HG02981 (cell line): Measurements from ENCODE around the gene IL1RAPL1.

Source experiments
- ATAC-seq: cut with Tn5 transposase; IDR thresholded peaks from one replicate; pipeline ENCODE4 v1.9.1; 2021; ENCODE audit warnings: mild to moderate bottlenecking, moderate library complexity; ENCODE audit not compliant: unreplicated experiment

Gene IL1RAPL1

DNA sequence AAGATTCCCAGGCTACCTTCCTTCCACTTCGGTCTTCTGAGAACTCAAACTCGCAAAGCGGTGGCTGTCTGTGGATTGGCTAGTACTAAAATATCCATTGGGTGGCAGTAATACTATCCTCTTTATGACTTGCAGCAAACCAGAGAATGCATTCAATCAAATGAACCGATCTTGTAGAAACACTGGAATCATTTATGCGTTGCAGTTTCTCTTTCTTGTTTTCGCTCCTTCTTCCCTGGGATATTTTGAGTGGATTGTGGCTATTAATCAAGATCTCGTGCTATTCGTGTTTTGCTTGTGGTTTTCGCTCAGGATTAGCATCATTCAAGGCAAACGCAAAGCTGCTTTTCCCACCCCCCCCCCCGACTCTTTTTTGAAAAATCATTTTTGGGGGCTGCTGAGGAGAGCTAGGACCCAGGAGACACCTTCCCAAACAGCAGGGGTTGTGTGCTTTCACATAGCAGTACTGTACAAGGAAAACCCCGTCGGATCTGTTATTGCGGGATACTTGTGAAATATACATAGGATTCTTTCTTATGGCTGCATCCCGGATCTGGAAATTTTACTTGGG is at the start of gene IL1RAPL1:
Gene IL1RAPL1, plus strand, starts transcription at position 466 of the 571 bp plus-strand sequence.
- ATAC-seq = no peak

DNA sequence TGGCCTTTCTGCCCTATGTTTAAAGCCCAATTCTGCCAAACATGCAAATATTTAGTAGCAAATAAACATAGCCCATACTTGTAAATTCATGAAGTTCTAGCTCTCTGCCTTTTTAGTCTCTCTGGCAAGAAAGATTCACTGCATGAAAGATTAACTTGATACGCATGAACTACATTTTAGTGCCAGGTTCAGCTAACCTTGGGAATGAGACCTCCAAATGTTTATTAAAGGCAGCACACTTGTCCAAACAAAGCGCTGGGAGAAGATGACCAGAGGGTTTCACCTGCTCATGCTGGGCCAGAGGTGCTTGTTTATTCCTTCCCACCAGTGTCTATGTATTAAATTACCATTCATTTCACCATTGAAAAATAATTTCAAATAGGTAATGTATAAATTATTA is 44.5 kb upstream of the IL1RAPL1 start:
- ATAC-seq = no peak

DNA sequence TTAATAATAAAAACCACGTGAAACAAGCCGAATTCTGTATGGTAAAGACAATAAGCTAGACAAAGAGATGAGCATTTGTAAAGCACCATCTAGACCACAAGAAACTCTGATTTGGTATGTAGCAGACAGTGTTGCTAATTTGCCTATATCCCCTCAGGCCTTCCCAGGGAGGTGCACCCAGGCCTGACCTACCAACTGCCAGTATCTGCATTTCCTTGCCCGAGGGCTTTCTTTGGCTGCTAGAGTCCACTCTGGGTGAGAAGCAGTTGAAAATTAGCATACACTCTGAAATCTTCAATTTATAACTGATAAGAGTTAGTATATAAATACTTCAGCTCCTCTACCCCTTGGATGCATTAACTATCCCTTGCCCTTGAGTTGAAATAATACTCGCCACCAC is 37.4 kb upstream of the IL1RAPL1 start:
- no peak for ATAC-seq

DNA sequence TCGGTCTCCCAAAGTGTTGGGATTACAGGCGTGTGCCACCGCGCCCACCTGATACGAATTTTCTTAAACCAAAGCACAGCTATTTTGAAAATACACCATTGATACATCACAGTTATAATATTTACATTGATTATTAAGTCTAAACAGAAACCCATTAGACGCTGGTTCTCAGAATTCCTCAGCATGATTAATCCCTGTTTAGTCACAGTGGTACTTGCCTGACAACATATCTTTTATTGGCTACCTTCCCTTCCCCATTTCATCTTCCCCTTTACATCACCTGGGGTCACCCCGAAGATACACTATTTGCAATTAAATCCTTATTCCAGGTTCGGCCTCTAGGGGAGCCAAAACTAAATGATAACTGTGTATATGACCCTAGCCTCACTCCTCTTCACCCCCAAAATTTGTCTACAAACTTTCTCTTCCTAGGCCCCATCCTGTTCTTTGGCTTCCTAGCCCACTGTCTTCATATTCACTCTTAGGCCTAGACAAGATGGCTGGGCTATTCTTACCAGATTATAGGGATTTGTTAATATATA is 36.8 kb upstream of the IL1RAPL1 start:
- no peak for ATAC-seq

DNA sequence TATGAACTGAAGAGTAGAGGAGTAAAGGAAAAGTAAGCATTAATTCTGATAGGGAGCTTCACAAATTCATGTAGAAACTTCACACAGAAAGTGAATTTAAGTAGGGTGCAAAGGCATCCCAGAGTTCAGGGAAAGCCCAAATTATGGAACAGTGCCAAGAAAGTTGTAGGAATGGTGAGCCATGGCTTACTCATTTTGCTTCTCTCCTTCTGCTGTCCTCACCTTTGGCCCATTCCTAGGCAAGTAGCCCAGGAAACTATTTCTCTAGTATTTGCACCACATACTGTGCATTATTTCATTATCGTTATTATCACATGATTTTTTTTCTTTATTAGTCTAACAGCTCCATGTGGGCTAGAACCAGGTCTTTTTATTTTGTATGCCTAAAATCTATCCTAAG is 34.9 kb upstream of the IL1RAPL1 start:
- ATAC-seq = no peak

DNA sequence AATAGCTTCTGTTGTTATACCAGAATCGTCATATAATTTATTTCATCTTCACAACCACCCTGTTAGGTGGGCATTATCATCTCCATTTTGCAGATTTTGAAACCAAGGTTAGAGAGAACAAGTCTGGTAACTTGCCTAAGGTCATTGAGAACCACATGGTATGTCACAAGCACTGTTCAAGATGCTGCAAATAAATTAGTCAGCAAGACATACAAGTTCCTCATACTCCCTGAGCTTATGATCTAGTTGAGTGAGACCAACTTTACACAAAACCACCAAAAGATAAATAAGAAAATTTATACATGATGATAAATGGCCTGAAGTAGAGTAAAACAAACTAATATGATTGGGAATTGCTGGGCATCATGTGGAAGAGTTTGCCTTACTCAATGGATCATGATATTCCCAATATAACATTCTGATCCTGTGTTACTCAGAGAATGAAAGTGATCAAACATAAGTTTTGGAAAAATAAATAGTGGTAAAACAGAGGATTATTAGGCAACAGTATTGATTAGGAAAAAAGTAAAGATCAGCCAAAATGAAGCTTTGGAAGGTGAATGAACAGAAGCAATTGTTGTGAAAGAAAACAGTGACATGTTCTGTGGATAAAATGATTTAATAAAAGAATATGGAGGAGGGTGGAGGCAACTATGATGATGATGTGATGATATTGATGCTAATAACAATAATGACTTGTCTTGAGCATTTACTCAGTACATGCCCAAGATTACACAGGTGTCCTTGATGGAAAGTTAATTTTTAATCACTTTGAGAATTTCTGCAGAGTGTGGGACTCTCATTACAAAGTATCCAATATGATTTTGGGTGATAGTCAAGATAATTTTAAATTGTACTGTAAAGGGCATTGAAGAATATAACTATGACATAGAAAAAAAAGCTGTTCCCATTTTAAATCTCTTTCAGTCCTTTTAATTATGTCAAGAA is 34.1 kb upstream of the IL1RAPL1 start:
- no peak for ATAC-seq

DNA sequence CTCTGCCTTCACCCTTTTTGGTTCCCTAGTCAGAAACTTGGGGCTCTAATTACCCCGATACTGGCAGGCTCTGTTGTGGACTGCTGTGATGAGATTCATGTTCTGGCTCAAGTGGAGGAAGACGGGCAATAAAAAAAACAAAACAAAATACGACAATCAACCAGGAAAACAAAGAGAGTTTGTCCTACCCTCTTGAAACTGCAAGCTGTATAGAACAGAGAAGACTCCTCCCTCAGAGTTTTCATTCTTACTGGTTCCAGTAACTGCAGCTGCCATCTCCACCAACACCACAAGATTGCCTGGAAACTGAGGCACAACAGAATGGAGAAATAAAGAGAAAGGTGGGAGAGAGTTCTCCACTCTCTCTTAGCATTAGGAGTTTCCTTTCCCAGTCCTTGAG is 11.1 kb upstream of the IL1RAPL1 start:
- no peak for ATAC-seq

DNA sequence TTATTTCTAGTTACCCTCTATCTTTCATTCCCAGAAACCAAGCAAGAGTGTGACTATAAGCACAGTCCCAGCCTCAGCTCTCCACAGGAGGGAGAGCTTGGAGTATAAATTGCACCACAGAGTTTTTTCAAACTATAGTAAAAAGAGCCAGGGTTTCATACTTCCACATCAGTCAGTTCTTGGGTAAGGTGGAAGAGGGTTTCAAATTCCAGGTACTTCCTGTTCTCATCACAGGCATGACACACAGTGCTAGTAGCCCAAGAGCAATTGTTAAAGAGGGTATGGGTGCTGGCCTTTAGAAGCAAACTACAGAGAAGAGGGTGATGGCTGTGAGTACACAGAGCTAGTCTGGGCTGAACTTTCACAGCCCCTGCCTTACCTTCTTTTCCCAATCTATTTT is 5.7 kb upstream of the IL1RAPL1 start:
- no peak for ATAC-seq

DNA sequence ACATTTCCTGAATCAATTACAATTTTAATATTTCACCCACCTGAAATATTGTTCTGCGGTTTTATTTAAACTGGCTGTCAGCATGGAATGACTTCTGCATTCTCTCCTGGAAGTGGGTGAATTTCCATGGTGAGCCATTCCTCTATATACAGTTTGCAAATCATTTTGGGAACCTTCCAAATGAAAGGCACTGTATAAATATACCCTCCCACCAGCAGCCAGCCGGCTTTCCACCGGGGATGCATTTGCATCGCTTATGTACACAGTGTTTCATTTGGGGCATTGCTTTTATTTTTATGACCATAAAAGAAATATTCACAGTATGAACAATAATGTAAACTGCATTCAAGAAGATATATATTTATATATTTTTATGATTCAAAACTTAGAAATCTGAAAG is 4.7 kb upstream of the IL1RAPL1 start:
- no peak for ATAC-seq

DNA sequence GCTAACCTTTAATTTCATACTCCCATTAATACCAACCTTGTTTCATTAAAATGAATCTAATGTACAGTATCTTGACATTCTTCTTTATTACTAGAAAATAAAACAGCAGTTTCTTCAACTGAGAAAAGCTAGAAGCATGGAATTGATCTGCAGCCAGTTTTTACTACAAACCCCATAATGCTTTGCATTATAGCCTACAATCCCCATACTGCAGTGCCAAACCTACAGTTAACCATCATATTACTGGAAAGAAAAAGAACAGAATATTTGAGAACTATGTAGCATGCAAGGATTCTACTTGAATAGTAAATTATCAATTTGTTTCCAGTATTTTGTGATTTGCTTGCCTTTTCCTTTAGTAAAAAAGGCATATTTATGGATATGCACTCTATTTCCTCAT is 3.2 kb upstream of the IL1RAPL1 start:
- no peak for ATAC-seq

DNA sequence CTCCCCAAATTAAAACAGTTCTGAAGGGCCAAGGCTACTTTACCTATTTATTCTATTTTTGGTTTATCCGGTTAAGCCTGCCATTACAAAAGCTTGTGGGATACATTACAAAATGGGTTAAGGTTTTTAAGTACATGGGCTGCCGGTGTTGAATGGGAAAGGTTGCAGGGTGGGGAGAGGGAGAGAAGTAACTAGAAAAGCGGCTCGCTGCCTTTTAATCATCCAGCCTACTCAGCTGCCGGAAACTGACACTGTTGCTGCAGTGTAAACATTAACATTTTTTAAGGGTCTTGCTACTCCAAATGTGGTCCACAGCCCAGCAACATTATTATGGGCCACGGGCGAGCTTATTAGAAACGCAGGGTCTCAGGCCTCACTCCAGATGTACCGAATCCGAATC is 1.5 kb upstream of the IL1RAPL1 start:
- no peak for ATAC-seq

DNA sequence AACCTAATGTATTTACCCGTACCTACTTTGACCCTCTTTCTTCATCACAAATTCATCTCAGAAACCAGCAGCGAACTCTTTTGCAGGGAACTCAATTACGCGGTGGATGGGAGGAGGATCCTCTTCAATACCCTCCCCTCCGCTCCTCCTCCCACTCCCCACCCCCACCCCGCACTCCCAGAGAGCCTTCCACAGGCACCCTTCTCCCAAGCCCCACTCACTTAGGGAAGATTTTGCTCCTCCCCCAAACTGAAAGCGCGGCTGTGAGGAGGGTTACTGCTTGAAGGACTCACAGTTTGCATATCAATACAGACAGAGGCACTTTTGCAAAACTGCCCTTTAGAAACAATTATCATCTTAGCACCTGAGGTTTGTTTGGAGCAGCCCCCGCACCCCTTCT is 960 bp upstream of the IL1RAPL1 start:
- no peak for ATAC-seq

DNA sequence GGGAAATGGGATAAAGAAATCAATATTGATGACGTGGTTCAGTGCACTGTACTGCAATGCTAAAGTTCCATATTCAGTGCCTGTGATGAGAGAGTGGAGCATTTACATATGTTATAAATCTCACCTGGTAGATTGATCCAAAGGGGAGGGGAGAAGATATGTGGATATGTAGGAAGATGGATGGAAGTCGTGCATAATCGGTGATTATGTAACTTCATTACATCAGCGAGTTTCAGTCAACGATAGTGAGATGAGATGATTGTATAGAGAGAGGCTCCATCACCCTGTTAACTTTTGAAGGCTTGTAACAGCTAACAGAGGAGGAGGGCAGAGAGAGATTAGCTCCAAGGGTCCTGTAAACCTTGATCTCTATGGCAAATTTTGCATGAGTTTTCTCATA is 1.8 kb downstream of the IL1RAPL1 start:
- ATAC-seq = no peak

DNA sequence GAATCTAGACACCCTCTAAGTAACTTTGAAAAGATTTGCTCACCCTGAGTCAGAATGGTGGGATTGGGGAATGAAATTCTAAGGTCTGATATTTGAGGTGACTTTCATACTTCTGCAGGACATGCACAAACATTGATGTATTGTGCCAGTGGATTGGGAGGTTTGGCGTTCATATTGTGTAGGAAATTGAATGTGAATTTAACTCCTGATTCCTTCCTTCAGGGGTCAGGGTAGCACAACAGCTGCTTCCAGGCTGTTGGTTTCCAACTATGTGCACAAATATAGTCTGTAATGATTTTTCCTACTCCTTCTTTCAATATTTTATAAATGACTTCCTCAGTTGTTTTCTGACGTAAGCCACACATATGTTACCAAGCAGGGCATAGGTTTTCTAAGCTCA is 3.1 kb downstream of the IL1RAPL1 start:
- no peak for ATAC-seq

DNA sequence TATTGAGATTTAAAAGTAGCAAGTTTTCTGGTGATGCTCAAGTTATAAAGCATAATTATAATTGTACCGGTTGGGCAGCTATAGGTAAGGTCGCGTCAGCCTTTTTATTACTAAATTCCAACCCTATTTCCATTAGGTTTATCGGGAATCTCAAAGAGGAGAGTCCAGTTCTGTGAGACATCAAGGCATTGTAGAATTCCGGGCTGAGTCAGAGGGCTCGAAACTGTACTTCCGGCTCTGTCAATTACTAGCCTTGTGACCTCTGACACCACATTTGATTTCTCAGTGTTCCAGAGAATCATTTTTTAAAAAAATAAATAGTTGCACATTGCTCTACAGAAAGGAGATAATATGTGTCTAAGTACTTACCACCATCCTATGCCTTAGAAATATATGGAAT is 4.3 kb downstream of the IL1RAPL1 start:
- ATAC-seq = no peak

DNA sequence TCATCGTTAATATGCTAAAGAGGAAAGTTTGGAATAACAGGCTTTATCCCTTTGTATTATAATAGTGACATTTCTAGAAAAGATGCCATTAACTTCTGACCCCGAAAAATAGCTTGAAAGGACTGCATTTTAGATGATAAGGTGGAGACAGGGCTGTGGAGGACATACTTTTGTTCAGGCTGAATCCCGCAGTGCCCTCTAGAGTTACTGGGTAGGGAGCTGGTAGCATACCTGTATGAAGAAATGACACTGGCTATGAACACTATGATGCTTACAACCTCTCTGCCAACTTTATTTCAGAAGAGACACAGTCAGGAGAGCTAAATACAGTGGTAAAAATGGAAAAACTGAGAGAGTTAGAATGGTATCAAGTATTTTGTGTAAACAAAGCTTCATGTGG is 8.1 kb downstream of the IL1RAPL1 start:
- ATAC-seq = no peak

DNA sequence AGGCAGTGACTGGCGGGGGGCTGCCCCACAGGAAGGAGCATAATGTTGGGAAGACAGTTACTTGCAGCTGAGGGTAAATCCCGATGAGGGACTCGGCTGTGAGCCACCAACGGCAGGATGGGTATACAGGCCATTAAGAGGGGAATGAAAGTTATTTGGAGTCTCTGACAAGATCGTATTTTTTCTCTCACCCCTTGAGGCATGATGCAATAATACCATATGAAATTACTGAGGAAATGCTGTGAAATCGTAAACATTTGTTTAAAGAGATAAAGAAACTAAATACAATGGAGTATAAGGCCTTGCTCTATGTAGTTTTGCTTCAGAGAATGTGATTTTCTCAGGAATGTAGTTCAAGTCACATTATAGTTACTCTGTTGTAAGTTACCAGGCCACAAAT is 12.7 kb downstream of the IL1RAPL1 start:
- ATAC-seq = no peak

DNA sequence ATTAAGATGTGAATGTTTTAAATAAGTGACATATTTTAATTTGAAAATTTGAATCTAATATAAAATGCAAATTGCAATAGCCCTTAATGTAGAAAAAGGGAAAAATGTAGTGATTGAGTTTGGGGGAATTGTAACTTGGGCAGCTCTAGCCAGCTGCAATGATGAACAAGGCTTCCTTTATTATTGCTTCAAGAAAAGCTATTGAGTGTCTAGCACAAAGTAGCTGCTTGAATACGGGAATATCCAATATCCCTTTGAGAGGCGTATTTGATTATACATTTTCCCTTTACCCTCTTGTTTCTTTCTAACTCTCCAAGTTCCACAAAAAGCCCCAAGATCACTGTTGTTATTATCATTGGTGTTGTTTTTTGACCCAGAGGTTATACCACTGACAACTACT is 21.8 kb downstream of the IL1RAPL1 start:
- no peak for ATAC-seq

DNA sequence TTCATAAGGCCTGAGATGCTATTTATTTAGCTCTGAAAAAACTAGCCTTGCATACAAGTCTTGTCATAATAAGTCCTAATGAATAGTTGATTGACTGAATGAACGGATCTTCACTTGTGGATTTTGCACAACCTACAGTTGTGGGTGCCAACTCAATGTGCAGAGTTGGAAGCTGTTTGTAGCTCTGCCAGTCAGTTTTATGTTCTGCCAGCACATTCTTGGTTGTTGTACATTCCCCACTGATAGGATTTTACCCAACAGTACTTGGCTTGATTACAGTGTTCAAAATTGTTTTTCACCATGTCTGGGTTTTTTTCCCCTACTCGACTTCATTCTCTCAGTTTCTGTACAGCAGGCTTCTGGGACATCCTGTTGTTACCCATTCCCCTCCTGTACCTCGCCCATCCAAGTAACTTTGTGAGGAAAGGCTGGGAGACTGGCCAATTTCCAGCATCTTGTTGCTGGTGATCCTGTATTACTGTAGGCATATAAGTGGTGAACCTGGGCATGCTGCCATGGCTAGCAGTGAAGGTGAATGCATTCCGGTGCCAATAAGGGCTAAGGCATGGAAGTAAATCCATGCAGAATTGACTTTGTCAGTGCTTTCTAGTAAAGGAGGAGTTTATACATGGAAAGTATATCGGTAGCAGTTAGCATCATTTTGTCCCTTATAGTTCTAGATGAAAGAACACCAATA is 22.8 kb downstream of the IL1RAPL1 start:
- no peak for ATAC-seq

DNA sequence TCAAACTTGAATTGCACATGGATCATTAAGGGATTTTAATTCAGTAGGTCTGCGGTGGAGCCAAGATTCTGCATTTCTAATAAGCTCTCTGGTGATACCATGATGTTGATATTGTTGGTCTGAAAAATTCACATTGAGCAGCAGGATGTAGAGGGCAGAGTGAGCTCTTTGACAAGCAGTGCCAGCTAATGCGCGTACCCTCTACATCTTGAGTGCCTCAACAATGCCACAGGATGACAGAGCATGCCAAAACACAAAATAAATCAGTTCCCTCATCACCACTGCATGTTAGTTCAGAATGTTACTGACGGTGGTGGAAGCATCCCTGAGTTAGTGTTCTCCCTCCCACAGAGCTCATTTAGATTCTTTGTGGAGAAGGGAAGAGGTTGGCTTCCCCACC is 23.5 kb downstream of the IL1RAPL1 start:
- no peak for ATAC-seq

DNA sequence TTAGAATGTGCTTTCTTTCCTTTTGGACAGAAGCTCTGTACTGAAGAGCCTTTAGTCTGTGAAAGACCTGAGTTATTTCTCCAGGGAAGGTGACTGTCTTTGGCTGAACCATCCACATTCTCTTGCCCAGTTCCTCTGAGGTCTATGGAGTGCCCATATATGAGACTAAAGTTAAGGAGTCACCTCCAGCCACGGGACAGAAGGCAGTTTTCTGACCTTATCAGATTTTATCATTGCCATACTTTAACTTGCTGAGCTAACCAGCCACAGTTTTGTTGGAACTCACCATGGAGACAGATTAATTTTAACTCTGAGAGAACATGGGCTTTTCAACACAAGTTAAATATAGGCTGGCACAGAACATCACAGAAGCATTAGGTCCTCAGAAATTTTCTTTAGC is 26.3 kb downstream of the IL1RAPL1 start:
- ATAC-seq = no peak

DNA sequence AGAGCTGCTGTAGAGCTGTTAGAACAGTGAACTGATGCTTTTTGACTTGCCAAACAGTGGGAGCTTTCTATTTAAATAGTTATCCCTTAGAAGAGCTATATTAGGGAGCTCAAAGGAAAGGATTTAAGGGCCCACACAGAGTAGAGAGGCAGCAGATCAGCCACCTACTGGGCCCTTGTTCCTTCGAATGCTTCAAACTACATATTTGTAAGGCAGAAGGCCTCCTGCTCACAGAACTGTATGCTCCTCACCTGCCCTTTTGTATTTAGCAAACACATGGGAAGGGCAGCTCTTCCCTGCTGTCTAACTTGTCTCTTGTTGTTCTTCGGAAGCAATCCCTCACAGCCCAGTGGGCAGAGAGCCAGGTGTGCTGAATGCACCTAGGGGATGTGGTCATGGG is 38.0 kb downstream of the IL1RAPL1 start:
- ATAC-seq = no peak
